ENCODE data around the gene EPN2.
"Not testable (repeated sequence)": the region's sequence is repeated elsewhere in the genome, so short reads cannot be mapped to it uniquely, and the experiment has no call there.

GRCh38 chr17:19219384-19219783, 17.8 kb upstream of the EPN2 start:
- not testable (repeated sequence) for TF ChIP-seq POLR2A, CTCF, EP300 (IDR thresholded peaks at IDR 0.05)
